SH-SY5Y (cell line): Measurements from ENCODE around the gene OR1L6.

Experiments used
- GATA2 ChIP-seq: IDR thresholded peaks from 2 replicates; pipeline ENCODE4 v1.6.1; 2011; ENCODE audit warnings: mild to moderate bottlenecking, low read depth, low read length
- GATA3 ChIP-seq: IDR thresholded peaks from 2 replicates; pipeline ENCODE4 v1.6.1; 2011; ENCODE audit warnings: low read depth, mild to moderate bottlenecking, low read length, moderate library complexity

GRCh38 chr9:122767817-122768216, 25.7 kb downstream of the OR1L6 start:
- TF ChIP-seq GATA3: no peak
- TF ChIP-seq GATA2: no peak
